HG03159 (cell line): ENCODE results near the gene ESR1.

Experiments
- ATAC-seq: cut with Tn5 transposase; IDR thresholded peaks from one replicate; pipeline ENCODE4 v1.9.1; 2021; ENCODE audit warnings: mild to moderate bottlenecking, moderate library complexity; ENCODE audit not compliant: unreplicated experiment

The ESR1 gene

GRCh38 chr6:152166897-152167296 is 359.4 kb downstream of the ESR1 start:
- no peak for ATAC-seq

- ATAC-seq: no peak
Measured at GRCh38 chr6:152167641-152168603, 360.4 kb downstream of the ESR1 start.

GRCh38 chr6:152170313-152170701 is 362.8 kb downstream of the ESR1 start:
- no peak for ATAC-seq

- ATAC-seq: peak; percentile 97
Measured at GRCh38 chr6:152170702-152171667, 363.5 kb downstream of the ESR1 start.

GRCh38 chr6:152173321-152173720 is 365.8 kb downstream of the ESR1 start:
- no peak for ATAC-seq

- ATAC-seq: no peak
Measured at GRCh38 chr6:152173957-152174356, 366.5 kb downstream of the ESR1 start.

GRCh38 chr6:152176268-152176667 is 368.8 kb downstream of the ESR1 start:
- ATAC-seq: no peak
